GM23338 (cell line): ENCODE results near the gene CD99L2. TPM values are rescaled to one million over a fixed set of nuclear protein-coding genes. Genes with fewer than 3 reads are reported as not detected.

ENCODE experiments used
- ATAC-seq: fragments of 200-7000 bp; cut with Tn5 transposase; 3 replicates; pipeline ENCODE4 v1.9.1; 2020
- DNase-seq: peaks from one replicate; pipeline ENCODE4 v3.0.0-alpha.2; 2015; ENCODE audit warnings: low spot score
- H2AFZ ChIP-seq: fragments of 200-600 bp; sonication (generic); 2 replicates; pipeline ENCODE4 v1.8.0; 2016; ENCODE audit warnings: antibody characterized with exemption, mild to moderate bottlenecking, moderate library complexity
- H3F3A ChIP-seq: fragments of 200-600 bp; sonication (generic); replicated peaks from 2 replicates; pipeline ENCODE4 v1.8.0; 2017; ENCODE audit warnings: antibody characterized with exemption, mixed run types, low read depth
- H3K27ac ChIP-seq: fragments of 200-600 bp; sonication (generic); 2 replicates; pipeline ENCODE4 v1.6.1; 2016; ENCODE audit warnings: low read depth
- H3K27me3 ChIP-seq: fragments of 200-600 bp; sonication (generic); 2 replicates; pipeline ENCODE4 v1.8.0; 2016; ENCODE audit warnings: mild to moderate bottlenecking, mixed run types, moderate library complexity; ENCODE audit not compliant: insufficient read depth
- H3K36me3 ChIP-seq: fragments of 200-600 bp; sonication (generic); 2 replicates; pipeline ENCODE4 v1.8.0; 2016; ENCODE audit warnings: mild to moderate bottlenecking; ENCODE audit not compliant: insufficient read depth
- H3K4me1 ChIP-seq: fragments of 200-600 bp; sonication (generic); 2 replicates; pipeline ENCODE4 v1.8.0; 2016; ENCODE audit warnings: mild to moderate bottlenecking, moderate library complexity; ENCODE audit not compliant: insufficient read depth
- H3K4me2 ChIP-seq: fragments of 200-600 bp; sonication (generic); 2 replicates; pipeline ENCODE4 v1.7.1; 2017; ENCODE audit warnings: mixed run types
- H3K4me3 ChIP-seq: fragments of 200-600 bp; sonication (generic); 2 replicates; pipeline ENCODE4 v1.6.1; 2016; ENCODE audit warnings: mixed run types
- H3K79me2 ChIP-seq: fragments of 200-600 bp; sonication (generic); replicated peaks from 2 replicates; pipeline ENCODE4 v1.8.0; 2017; ENCODE audit warnings: mild to moderate bottlenecking; ENCODE audit not compliant: insufficient read depth
- H3K9me2 ChIP-seq: fragments of 200-600 bp; sonication (generic); 2 replicates; pipeline ENCODE4 v1.8.0; 2017; ENCODE audit not compliant: insufficient read depth
- H4K20me1 ChIP-seq: fragments of 200-600 bp; sonication (generic); replicated peaks from 2 replicates; pipeline ENCODE4 v1.8.0; 2017; ENCODE audit warnings: mild to moderate bottlenecking; ENCODE audit not compliant: insufficient read depth
- H3K27ac Mint-ChIP-seq: 2 replicates; pipeline ENCODE4 v1.8.0; 2020; ENCODE audit warnings: inconsistent platforms, mild to moderate bottlenecking, moderate library complexity, mixed read lengths
- H3K27me3 Mint-ChIP-seq: 3 replicates; pipeline ENCODE4 v1.8.0; 2022; ENCODE audit warnings: low read depth, mild to moderate bottlenecking, moderate library complexity, mixed read lengths, inconsistent platforms; ENCODE audit not compliant: insufficient read depth, poor library complexity
- H3K36me3 Mint-ChIP-seq: 3 replicates; pipeline ENCODE4 v1.8.0; 2021; ENCODE audit warnings: low read depth, mild to moderate bottlenecking, inconsistent platforms, moderate library complexity, mixed read lengths
- H3K4me1 Mint-ChIP-seq: 3 replicates; pipeline ENCODE4 v1.8.0; 2020; ENCODE audit warnings: mild to moderate bottlenecking, inconsistent platforms, mixed read lengths
- H3K4me3 Mint-ChIP-seq: 3 replicates; pipeline ENCODE4 v1.8.0; 2021; ENCODE audit warnings: moderate library complexity, mild to moderate bottlenecking, inconsistent platforms, mixed read lengths
- H3K9me3 Mint-ChIP-seq: 3 replicates; pipeline ENCODE4 v1.8.0; 2020; ENCODE audit warnings: moderate library complexity, mild to moderate bottlenecking, inconsistent platforms, mixed read lengths
- CREB1 ChIP-seq: fragments of 250-450 bp; sonication (Bioruptor Pico); IDR thresholded peaks from 2 replicates; pipeline ENCODE4 v1.5.0; 2020; ENCODE audit warnings: low read depth, mild to moderate bottlenecking, moderate library complexity
- CTCF ChIP-seq, 2 experiments: fragments of 200-600 bp in 1 of 2; sonication (generic) in 1 of 2; conservative IDR thresholded peaks; 2 replicates each; pipeline versions ENCODE4 v1.5.1 to v1.6.1; 2016 to 2017; ENCODE audit warnings: antibody characterized with exemption in 2 of 2, low read depth in 2 of 2, mild to moderate bottlenecking in 2 of 2, moderate library complexity in 1 of 2
- ETS1 ChIP-seq: IDR thresholded peaks from 2 replicates; pipeline ENCODE4 v1.6.1; 2016; ENCODE audit warnings: antibody characterized with exemption
- EZH2 ChIP-seq: fragments of 200-600 bp; sonication (generic); IDR thresholded peaks from one replicate; pipeline ENCODE4 v1.8.0; 2017; ENCODE audit warnings: antibody characterized with exemption, mild to moderate bottlenecking, low read depth; ENCODE audit not compliant: unreplicated experiment
- EZH2phosphoT487 ChIP-seq: fragments of 200-600 bp; sonication (generic); IDR thresholded peaks from one replicate; pipeline ENCODE4 v1.8.1; 2018; ENCODE audit warnings: antibody characterized with exemption; ENCODE audit not compliant: unreplicated experiment
- JUNB ChIP-seq: IDR thresholded peaks from one replicate; pipeline ENCODE4 v1.6.1; 2016; ENCODE audit warnings: antibody characterized with exemption; ENCODE audit not compliant: unreplicated experiment
- NANOG ChIP-seq: IDR thresholded peaks from 2 replicates; pipeline ENCODE4 v1.6.1; 2016; ENCODE audit warnings: antibody characterized with exemption, borderline replicate concordance
- POLR2AphosphoS5 ChIP-seq: IDR thresholded peaks from 2 replicates; pipeline ENCODE4 v1.6.1; 2016; ENCODE audit warnings: antibody characterized with exemption, low read depth
- REST ChIP-seq: IDR thresholded peaks from one replicate; pipeline ENCODE4 v1.6.1; 2018; ENCODE audit warnings: antibody characterized with exemption; ENCODE audit not compliant: unreplicated experiment
- STAT1 ChIP-seq: IDR thresholded peaks from one replicate; pipeline ENCODE4 v1.6.1; 2016; ENCODE audit warnings: antibody characterized with exemption; ENCODE audit not compliant: unreplicated experiment
- ZNF114 ChIP-seq: fragments of 250-450 bp; sonication (Bioruptor Pico); IDR thresholded peaks from 2 replicates; pipeline ENCODE4 v1.5.0; 2020; ENCODE audit warnings: mild to moderate bottlenecking, moderate library complexity
- ZNF331 ChIP-seq: fragments of 250-450 bp; sonication (Bioruptor Pico); IDR thresholded peaks from 2 replicates; pipeline ENCODE4 v1.5.0; 2020; ENCODE audit warnings: low read depth, mild to moderate bottlenecking, moderate library complexity
- polyA plus RNA-seq: library from polyadenylated mRNA; unstranded; fragments of >200 nt; fragmentation: Nextera tagmentation; extraction: Ambion mirVana; gene quantifications from 2 replicates; pipeline ENCODE4 v1.2.1, GENCODE V29; 2016
- total RNA-seq: library from RNA; depleted of rRNA; stranded (reverse); fragments of >200 nt; shearing (Covaris generic); gene quantifications from 2 replicates; pipeline ENCODE4 v1.2.3, GENCODE V29; 2014
- TF ChIP-seq, protein P1 (sequence below): fragments of 250-450 bp; sonication (Bioruptor Pico); IDR thresholded peaks from 2 replicates; pipeline ENCODE4 v1.5.0; 2020; ENCODE audit warnings: mild to moderate bottlenecking, moderate library complexity

CD99L2 gene
- total and polyA plus RNA-seq, 2 experiments from 2014 or later: 2.6 to 6.4 TPM

GRCh38 chrX:150753968-150754367, 144.5 kb downstream of the CD99L2 start:
- H3K27me3 Mint-ChIP-seq: no peaks in the 10 kb centered on the region
- Histone ChIP-seq H3K27ac (no peak overlapping the region), H3F3A (no peaks in the 10 kb centered on the region), H3K36me3 (0 out of 2 replicates have a peak, but pooled peaks cover 3% of the 10 kb centered on the region), H3K79me2 (no peaks in the 10 kb centered on the region), H3K27me3 (no peaks in the 10 kb centered on the region), H3K4me1 (no peaks in the 10 kb centered on the region), H2AFZ (no peak overlapping the region), H3K4me3 (no peak overlapping the region), H3K4me2 (no peak overlapping the region), H3K9me2 (no peaks in the 10 kb centered on the region), H4K20me1 (no peaks in the 10 kb centered on the region)
- ATAC-seq (no peak), DNase-seq (no peak)
- H3K9me3 Mint-ChIP-seq: no peaks in the 10 kb centered on the region
- H3K36me3 Mint-ChIP-seq: peaks cover 12% of the 10 kb centered on the region; the same call in 2 of the 3 replicates
- no peaks in the 10 kb centered on the region for H3K4me1 Mint-ChIP-seq
- no peak overlapping the region for H3K4me3 Mint-ChIP-seq
- no peak for TF ChIP-seq JUNB
- TF ChIP-seq EZH2phosphoT487: no peak
- no peak for TF ChIP-seq ZNF331 (CRISPR knock-in tag)
- no peak for TF ChIP-seq NANOG
- no peak for TF ChIP-seq CREB1 (CRISPR knock-in tag)
- no peak for TF ChIP-seq CTCF (conservative IDR thresholded peaks at IDR 0.05; ENCODE audit: low read depth in 2 of 2)
- TF ChIP-seq, protein P1, sequence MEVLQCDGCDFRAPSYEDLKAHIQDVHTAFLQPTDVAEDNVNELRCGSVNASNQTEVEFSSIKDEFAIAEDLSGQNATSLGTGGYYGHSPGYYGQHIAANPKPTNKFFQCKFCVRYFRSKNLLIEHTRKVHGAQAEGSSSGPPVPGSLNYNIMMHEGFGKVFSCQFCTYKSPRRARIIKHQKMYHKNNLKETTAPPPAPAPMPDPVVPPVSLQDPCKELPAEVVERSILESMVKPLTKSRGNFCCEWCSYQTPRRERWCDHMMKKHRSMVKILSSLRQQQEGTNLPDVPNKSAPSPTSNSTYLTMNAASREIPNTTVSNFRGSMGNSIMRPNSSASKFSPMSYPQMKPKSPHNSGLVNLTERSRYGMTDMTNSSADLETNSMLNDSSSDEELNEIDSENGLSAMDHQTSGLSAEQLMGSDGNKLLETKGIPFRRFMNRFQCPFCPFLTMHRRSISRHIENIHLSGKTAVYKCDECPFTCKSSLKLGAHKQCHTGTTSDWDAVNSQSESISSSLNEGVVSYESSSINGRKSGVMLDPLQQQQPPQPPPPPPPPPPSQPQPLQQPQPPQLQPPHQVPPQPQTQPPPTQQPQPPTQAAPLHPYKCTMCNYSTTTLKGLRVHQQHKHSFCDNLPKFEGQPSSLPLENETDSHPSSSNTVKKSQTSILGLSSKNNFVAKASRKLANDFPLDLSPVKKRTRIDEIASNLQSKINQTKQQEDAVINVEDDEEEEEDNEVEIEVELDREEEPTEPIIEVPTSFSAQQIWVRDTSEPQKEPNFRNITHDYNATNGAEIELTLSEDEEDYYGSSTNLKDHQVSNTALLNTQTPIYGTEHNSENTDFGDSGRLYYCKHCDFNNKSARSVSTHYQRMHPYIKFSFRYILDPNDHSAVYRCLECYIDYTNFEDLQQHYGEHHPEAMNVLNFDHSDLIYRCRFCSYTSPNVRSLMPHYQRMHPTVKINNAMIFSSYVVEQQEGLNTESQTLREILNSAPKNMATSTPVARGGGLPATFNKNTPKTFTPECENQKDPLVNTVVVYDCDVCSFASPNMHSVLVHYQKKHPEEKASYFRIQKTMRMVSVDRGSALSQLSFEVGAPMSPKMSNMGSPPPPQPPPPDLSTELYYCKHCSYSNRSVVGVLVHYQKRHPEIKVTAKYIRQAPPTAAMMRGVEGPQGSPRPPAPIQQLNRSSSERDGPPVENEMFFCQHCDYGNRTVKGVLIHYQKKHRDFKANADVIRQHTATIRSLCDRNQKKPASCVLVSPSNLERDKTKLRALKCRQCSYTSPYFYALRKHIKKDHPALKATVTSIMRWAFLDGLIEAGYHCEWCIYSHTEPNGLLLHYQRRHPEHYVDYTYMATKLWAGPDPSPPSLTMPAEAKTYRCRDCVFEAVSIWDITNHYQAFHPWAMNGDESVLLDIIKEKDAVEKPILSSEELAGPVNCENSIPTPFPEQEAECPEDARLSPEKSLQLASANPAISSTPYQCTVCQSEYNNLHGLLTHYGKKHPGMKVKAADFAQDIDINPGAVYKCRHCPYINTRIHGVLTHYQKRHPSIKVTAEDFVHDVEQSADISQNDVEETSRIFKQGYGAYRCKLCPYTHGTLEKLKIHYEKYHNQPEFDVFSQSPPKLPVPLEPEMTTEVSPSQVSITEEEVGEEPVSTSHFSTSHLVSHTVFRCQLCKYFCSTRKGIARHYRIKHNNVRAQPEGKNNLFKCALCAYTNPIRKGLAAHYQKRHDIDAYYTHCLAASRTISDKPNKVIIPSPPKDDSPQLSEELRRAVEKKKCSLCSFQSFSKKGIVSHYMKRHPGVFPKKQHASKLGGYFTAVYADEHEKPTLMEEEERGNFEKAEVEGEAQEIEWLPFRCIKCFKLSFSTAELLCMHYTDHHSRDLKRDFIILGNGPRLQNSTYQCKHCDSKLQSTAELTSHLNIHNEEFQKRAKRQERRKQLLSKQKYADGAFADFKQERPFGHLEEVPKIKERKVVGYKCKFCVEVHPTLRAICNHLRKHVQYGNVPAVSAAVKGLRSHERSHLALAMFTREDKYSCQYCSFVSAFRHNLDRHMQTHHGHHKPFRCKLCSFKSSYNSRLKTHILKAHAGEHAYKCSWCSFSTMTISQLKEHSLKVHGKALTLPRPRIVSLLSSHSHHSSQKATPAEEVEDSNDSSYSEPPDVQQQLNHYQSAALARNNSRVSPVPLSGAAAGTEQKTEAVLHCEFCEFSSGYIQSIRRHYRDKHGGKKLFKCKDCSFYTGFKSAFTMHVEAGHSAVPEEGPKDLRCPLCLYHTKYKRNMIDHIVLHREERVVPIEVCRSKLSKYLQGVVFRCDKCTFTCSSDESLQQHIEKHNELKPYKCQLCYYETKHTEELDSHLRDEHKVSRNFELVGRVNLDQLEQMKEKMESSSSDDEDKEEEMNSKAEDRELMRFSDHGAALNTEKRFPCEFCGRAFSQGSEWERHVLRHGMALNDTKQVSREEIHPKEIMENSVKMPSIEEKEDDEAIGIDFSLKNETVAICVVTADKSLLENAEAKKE (CRISPR knock-in tag): no peak
- no peak for TF ChIP-seq ZNF114 (CRISPR knock-in tag)
- no peak for TF ChIP-seq POLR2AphosphoS5
- TF ChIP-seq EZH2: no peak
- no peak for TF ChIP-seq REST
- TF ChIP-seq ETS1: no peak
- no peak for TF ChIP-seq STAT1
- H3K27ac Mint-ChIP-seq: no peak overlapping the region
